ENCODE measurements around the gene KIFC3. TPM values are rescaled to one million over a fixed set of nuclear protein-coding genes. Genes with fewer than 3 reads are reported as not detected.

The KIFC3 gene
- total RNA-seq, 2 donors from 2014 or later: 3.8 to 5.7 TPM

- TF ChIP-seq CTCF (IDR thresholded peaks at IDR 0.05): no peak
- Histone ChIP-seq H3K4me1 (peaks cover 9% of the 10 kb centered on the region), H3K9me3 (no peaks in the 10 kb centered on the region), H3K27me3 (peaks cover 11% of the 10 kb centered on the region), H3K27ac (peak overlapping the region; percentile 57), H3K36me3 (no peaks in the 10 kb centered on the region), H3K9ac (ENCODE audit: low read depth in 2 of 2, low read length in 2 of 2) (peak overlapping the region; percentile 46 to 61), H3K4me3 (peak overlapping the region; percentile 38)
- no peak for DNase-seq
- intact Hi-C loops (cut with DNase I): no loop called here
These were observed 1.0 kb downstream of the KIFC3 start for GRCh38 chr16:57801098-57801808.

GRCh38 chr16:57800200-57801097 is 1.8 kb downstream of the KIFC3 start:
- no peak overlapping the region for H3K27ac ChIP-seq
- no peak for DNase-seq
- H3K4me3 ChIP-seq: no peak overlapping the region
- peak overlapping the region in 1 of 2 donors; percentile 46 for H3K9ac ChIP-seq (ENCODE audit: low read depth in 2 of 2, low read length in 2 of 2)
- H3K9me3 ChIP-seq: no peaks in the 10 kb centered on the region
- intact Hi-C loops (cut with DNase I): no loop called here
- peaks cover 9% of the 10 kb centered on the region for H3K4me1 ChIP-seq
- no peaks in the 10 kb centered on the region for H3K36me3 ChIP-seq
- peaks cover 11% of the 10 kb centered on the region for H3K27me3 ChIP-seq
- TF ChIP-seq CTCF (IDR thresholded peaks at IDR 0.05): no peak

DNA sequence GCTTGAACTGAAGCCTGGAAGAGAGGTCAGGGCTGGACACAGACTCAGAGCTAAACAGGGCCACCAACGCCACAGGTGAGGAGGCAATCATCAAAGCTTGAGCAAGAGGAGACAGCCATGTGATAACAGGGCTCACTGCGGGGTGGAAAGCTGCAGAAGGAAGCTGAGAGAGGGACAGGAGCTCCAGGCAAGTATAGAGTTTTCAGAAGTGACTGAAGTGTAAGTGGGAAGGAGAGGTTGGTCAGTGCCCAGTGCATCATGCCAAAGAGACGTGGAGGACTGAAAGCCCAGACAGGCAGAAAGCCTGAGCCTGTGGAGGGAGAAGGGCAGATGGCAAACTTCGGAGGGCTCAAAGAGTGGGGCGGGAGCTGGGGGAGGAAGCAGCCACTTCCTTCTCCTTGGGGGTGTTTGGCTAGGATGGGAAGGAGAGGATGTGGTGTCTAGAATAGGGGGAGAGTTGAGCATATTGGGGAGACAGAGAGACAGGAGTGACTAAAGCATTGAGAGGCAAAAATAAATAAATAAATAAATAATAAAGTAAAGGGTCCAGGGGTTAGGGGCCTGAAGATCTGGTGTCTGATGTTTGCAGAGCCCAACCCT is 2.6 kb downstream of the KIFC3 start:
- peaks cover 9% of the 10 kb centered on the region for H3K4me1 ChIP-seq

DNA sequence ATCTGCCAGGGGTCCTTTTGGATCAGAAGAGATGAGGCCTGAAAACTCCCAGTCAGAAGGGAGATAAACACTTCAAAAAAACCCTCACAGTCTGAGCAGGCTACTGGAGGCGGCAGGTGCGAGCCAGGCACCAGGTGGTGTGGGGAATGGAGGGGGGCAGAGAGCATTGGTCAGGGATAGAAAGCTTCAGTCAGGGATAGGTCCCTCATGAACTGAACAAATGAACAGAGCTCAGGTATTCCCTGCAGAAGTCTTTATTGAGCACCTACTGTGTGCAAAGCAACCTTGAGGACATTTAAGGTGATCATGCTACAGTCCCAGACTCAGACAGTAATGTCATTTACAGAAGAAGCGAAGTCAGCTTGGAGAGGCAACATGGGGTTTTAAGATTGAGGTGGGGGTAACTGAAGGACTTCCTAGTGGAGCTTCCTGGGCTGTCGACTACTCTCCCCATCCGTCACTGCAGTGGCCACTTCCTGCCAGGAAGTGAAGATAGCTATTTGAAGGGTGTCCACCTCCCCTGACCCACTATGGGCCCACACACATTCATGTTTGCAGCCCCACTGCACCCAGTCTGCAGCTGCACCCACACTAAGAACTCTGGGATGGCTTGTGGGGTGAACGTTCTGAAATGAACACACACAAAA is 3.2 kb downstream of the KIFC3 start:
- H3K9ac ChIP-seq (ENCODE audit: low read depth in 2 of 2, low read length in 2 of 2): no peak overlapping the region
- peaks cover 11% of the 10 kb centered on the region for H3K27me3 ChIP-seq
- DNase-seq: no peak
- H3K4me3 ChIP-seq: no peak overlapping the region
- no peaks in the 10 kb centered on the region for H3K9me3 ChIP-seq
- no peak for TF ChIP-seq CTCF (IDR thresholded peaks at IDR 0.05)
- H3K4me1 ChIP-seq: peaks cover 9% of the 10 kb centered on the region
- intact Hi-C loops (cut with DNase I): no loop called here
- no peak overlapping the region for H3K27ac ChIP-seq
- no peaks in the 10 kb centered on the region for H3K36me3 ChIP-seq

More for the DNA sequence above, 2.6 kb downstream of the KIFC3 start:
- peaks cover 11% of the 10 kb centered on the region for H3K27me3 ChIP-seq
- H3K36me3 ChIP-seq: no peaks in the 10 kb centered on the region
- no peak for DNase-seq
- intact Hi-C loops (cut with DNase I): no loop called here
- H3K27ac ChIP-seq: no peak overlapping the region
- H3K9me3 ChIP-seq: no peaks in the 10 kb centered on the region
- H3K4me3 ChIP-seq: no peak overlapping the region
- TF ChIP-seq CTCF (IDR thresholded peaks at IDR 0.05): no peak
- no peak overlapping the region for H3K9ac ChIP-seq (ENCODE audit: low read depth in 2 of 2, low read length in 2 of 2)

DNA sequence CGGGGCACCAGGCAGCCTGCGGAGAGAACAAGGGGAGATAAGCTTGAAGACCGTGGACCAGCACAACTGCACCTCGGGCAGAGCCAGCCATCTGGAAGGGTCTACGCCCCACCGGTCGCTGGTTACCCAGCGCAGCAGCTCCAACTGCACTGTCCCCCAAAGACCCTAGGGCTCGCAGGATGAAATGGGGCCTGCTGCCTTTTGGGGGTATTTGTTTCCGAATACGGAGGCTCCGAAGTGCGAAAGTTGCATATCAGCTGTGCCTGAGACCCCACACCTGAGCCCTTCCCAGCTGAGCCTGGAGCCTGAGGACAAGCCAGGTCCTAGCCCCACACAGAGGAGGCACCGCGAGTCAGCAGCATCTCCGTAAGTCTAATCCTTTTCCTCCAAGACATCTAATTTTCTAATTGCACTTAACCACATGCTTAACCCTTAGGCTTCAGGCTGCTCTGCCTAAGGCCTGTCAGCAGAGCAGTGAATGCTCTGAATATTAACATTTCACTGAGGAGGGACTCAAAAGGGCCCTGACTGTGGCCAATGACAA is 4.0 kb downstream of the KIFC3 start:
- H3K4me3 ChIP-seq: peak overlapping the region; percentile 20
- H3K36me3 ChIP-seq: no peaks in the 10 kb centered on the region
- intact Hi-C loops (cut with DNase I): no loop called here
- TF ChIP-seq CTCF (IDR thresholded peaks at IDR 0.05): no peak
- no peaks in the 10 kb centered on the region for H3K9me3 ChIP-seq
- H3K27me3 ChIP-seq: peaks cover 11% of the 10 kb centered on the region
- no peak overlapping the region for H3K27ac ChIP-seq
- peaks cover 9% of the 10 kb centered on the region for H3K4me1 ChIP-seq
- DNase-seq: no peak
- H3K9ac ChIP-seq (ENCODE audit: low read depth in 2 of 2, low read length in 2 of 2): no peak overlapping the region

Data from colonic mucosa (tissue), 4 donors.